Ramos (cell line): ENCODE data around the gene RAB13.

Experiments used
- in situ Hi-C: fragments of 300-500 bp; cut with MboI; formaldehyde crosslinking; loops from one replicate; pipeline ENCODE4 v1.14.3; 2022; ENCODE audit warnings: low sequenced_read_pairs; ENCODE audit not compliant: unreplicated experiment

The RAB13 gene

GRCh38 chr1:153937331-153937730 is 48.8 kb downstream of the RAB13 start:
- in situ Hi-C loops: no loop called here

- in situ Hi-C loops: no loop called here
Observed at GRCh38 chr1:153936011-153936802, 49.9 kb downstream of the RAB13 start.

GRCh38 chr1:153934746-153935145 is 51.4 kb downstream of the RAB13 start:
- in situ Hi-C loops: no loop called here

GRCh38 chr1:153933955-153934354 is 52.2 kb downstream of the RAB13 start:
- in situ Hi-C loops: no loop called here

- in situ Hi-C loops: no loop called here
Observed at GRCh38 chr1:153933430-153933829, 52.7 kb downstream of the RAB13 start.

GRCh38 chr1:153932156-153933131 is 53.7 kb downstream of the RAB13 start:
- in situ Hi-C loops: no loop called here
